AG09309 (cell line): ENCODE measurements around the gene TCP10L.

Source experiments
- DNase-seq: peaks from one replicate; pipeline ENCODE4 v3.0.0-alpha.2; 2010; ENCODE audit warnings: low read depth
- H3K4me3 ChIP-seq: 2 replicates; pipeline ENCODE4 v1.5.1; 2011; ENCODE audit warnings: mild to moderate bottlenecking, low read depth, low read length, moderate library complexity; ENCODE audit not compliant: control insufficient read depth
- TF ChIP-seq, protein P1 (sequence below): IDR thresholded peaks from 2 replicates; pipeline ENCODE4 v1.5.1; 2011; ENCODE audit warnings: mild to moderate bottlenecking, low read depth, low read length, inconsistent platforms; ENCODE audit not compliant: insufficient read depth, control insufficient read depth; ENCODE audit errors: missing control alignments

The TCP10L gene

GRCh38 chr21:32529679-32530078 lies 55.6 kb downstream of the TCP10L start:
- TF ChIP-seq, protein P1, sequence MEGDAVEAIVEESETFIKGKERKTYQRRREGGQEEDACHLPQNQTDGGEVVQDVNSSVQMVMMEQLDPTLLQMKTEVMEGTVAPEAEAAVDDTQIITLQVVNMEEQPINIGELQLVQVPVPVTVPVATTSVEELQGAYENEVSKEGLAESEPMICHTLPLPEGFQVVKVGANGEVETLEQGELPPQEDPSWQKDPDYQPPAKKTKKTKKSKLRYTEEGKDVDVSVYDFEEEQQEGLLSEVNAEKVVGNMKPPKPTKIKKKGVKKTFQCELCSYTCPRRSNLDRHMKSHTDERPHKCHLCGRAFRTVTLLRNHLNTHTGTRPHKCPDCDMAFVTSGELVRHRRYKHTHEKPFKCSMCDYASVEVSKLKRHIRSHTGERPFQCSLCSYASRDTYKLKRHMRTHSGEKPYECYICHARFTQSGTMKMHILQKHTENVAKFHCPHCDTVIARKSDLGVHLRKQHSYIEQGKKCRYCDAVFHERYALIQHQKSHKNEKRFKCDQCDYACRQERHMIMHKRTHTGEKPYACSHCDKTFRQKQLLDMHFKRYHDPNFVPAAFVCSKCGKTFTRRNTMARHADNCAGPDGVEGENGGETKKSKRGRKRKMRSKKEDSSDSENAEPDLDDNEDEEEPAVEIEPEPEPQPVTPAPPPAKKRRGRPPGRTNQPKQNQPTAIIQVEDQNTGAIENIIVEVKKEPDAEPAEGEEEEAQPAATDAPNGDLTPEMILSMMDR: no peak
- H3K4me3 ChIP-seq: no peak overlapping the region
- DNase-seq: no peak

GRCh38 chr21:32525282-32525681 lies 60.0 kb downstream of the TCP10L start:
- TF ChIP-seq, protein P1: no peak
- DNase-seq: no peak
- H3K4me3 ChIP-seq: no peak overlapping the region

DNA sequence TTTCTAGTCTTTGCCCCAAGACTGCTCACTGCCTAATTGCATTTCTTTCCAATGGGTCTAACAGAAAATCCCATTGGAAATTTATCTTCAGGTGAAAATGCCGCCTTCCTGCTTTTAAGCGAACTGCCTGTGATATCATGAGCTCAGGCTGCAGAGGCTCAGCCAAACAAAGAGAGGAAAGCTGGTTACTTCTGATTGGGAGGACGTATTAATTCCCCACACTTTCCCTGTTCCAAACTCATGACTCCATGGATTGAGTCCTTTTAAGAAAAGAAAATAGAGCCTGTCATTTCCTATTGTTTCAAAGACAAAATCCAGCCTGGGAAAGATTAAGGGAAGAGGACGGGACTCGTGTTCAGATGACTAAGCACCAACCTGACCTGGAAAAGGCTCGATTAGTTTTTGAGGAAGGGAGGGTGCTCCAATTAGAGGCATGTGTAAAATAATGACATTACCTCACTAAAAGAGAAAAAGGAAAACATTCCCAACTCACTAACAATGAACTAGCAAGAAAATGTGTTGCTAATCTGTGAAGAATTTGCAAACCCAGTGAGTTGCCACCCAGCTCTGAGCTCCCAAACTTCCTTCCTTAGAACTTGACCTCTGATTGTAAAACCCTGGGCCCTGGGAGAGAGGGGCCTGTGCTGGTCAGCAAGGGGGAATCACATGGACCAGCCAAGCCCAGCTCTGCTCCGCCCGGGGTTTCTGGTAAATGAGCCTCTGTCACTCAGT lies 61.2 kb downstream of the TCP10L start:
- no peak overlapping the region for H3K4me3 ChIP-seq
- TF ChIP-seq, protein P1: no peak
- DNase-seq: peak; percentile 88
